ENCODE results near the gene NUDCD2. TPM values are rescaled to one million over a fixed set of nuclear protein-coding genes. Genes with fewer than 3 reads are reported as not detected.
A peak's percentile ranks its signal among the peaks of the same experiment; 100 is the strongest.
"Not testable (repeated sequence)": the region's sequence is repeated elsewhere in the genome, so short reads cannot be mapped to it uniquely, and the experiment has no call there.

NUDCD2 gene
- total and polyA plus RNA-seq, 7 donors = 3.8 to 26.3 (median 14.8) TPM

GRCh38 chr5:163436515-163436914 is 23.4 kb downstream of the NUDCD2 start:
- peak overlapping the region; percentile 94 for H3K4me3 ChIP-seq
- DNase-seq (no peak), ATAC-seq (no peak)
- peaks cover 29% of the 10 kb centered on the region for H3K4me1 ChIP-seq
- WGBS, 3 donors = 82 to 88% (median 82%) methylated on average over 4 of the region's 4 CpGs
- peaks cover 0 to 19% of the 10 kb centered on the region in 2 donors for H3K36me3 ChIP-seq (ENCODE audit: insufficient read depth in 1 of 2, low read depth in 1 of 2)
- H3K27me3 ChIP-seq (ENCODE audit: insufficient read depth in 3 of 3, low read length in 2 of 3) = no peaks in the 10 kb centered on the region
- intact Hi-C loops (cut with DNase I) = no loop called here
- H3K9me3 ChIP-seq = no peaks in the 10 kb centered on the region
- TF ChIP-seq CTCF (IDR thresholded peaks at IDR 0.05) = no peak
- H3K27ac ChIP-seq = peak overlapping the region; percentile 96

- Histone ChIP-seq H3K4me3 (no peak overlapping the region), H3K27me3 (ENCODE audit: insufficient read depth in 3 of 3, low read length in 2 of 3) (no peaks in the 10 kb centered on the region), H3K4me1 (peaks cover 8% of the 10 kb centered on the region), H3K36me3 (ENCODE audit: insufficient read depth in 1 of 2, low read depth in 1 of 2) (no peaks in the 10 kb centered on the region), H3K9me3 (no peaks in the 10 kb centered on the region), H3K27ac (no peak overlapping the region)
- DNase-seq (no peak), ATAC-seq (no peak)
- intact Hi-C loops (cut with DNase I) = no loop called here
- no peak for TF ChIP-seq CTCF (IDR thresholded peaks at IDR 0.05)
- WGBS, 3 donors = 36 to 42% (median 38%) methylated on average over 3 of the region's 3 CpGs
Observed at GRCh38 chr5:163434401-163434866, 25.5 kb downstream of the NUDCD2 start.

- Histone ChIP-seq H3K9me3 (no peaks in the 10 kb centered on the region), H3K27ac (no peak overlapping the region), H3K27me3 (ENCODE audit: insufficient read depth in 3 of 3, low read length in 2 of 3) (no peaks in the 10 kb centered on the region), H3K36me3 (ENCODE audit: insufficient read depth in 1 of 2, low read depth in 1 of 2) (no peaks in the 10 kb centered on the region), H3K4me1 (peaks cover under 1% of the 10 kb centered on the region), H3K4me3 (no peak overlapping the region)
- WGBS, 3 donors = 44 to 49% (median 47%) methylated on average over 5 of the region's 5 CpGs
- ATAC-seq (no peak), DNase-seq (no peak)
- intact Hi-C loops (cut with DNase I) = no loop called here
- no peak for TF ChIP-seq CTCF (IDR thresholded peaks at IDR 0.05)
Observed at GRCh38 chr5:163433271-163433670, 26.6 kb downstream of the NUDCD2 start.

GRCh38 chr5:163432544-163432943 is 27.4 kb downstream of the NUDCD2 start:
- TF ChIP-seq CTCF (IDR thresholded peaks at IDR 0.05) = no peak
- DNase-seq (no peak), ATAC-seq (no peak)
- intact Hi-C loops (cut with DNase I) = no loop called here
- Histone ChIP-seq H3K36me3 (ENCODE audit: insufficient read depth in 1 of 2, low read depth in 1 of 2) (no peaks in the 10 kb centered on the region), H3K27me3 (ENCODE audit: insufficient read depth in 3 of 3, low read length in 2 of 3) (no peaks in the 10 kb centered on the region), H3K4me3 (no peak overlapping the region), H3K27ac (no peak overlapping the region), H3K9me3 (no peaks in the 10 kb centered on the region), H3K4me1 (no peaks in the 10 kb centered on the region)
- 82 to 92% (median 86%) methylated on average over 1 of the region's 1 CpG for WGBS, 3 donors

GRCh38 chr5:163426128-163426527 is 33.8 kb downstream of the NUDCD2 start:
- H3K4me1 ChIP-seq; H3K36me3 ChIP-seq (ENCODE audit: insufficient read depth in 1 of 2, low read depth in 1 of 2); DNase-seq; H3K9me3 ChIP-seq; ATAC-seq; H3K27ac ChIP-seq; intact Hi-C loops (cut with DNase I); H3K27me3 ChIP-seq (ENCODE audit: insufficient read depth in 3 of 3, low read length in 2 of 3); H3K4me3 ChIP-seq: not testable (repeated sequence)
- WGBS, 3 donors = 61 to 68% (median 64%) methylated on average over 4 of the region's 4 CpGs

All from psoas muscle (tissue), 8 donors.